ENCODE data around the gene ZNF735.
"Not testable (repeated sequence)": the region's sequence is repeated elsewhere in the genome, so short reads cannot be mapped to it uniquely, and the experiment has no call there.

The ZNF735 gene

GRCh38 chr7:64206903-64207302 lies at the start of gene ZNF735:
TSS of gene ZNF735 (plus strand) at chr7:64207203. CDS start at chr7:64207203, 0 bp downstream.
- DNase-seq (ENCODE audit: low spot score): no peak

GRCh38 chr7:64170974-64171373 lies 36.0 kb upstream of the ZNF735 start:
- DNase-seq (ENCODE audit: low spot score): not testable (repeated sequence)

GRCh38 chr7:64174328-64174727 lies 32.7 kb upstream of the ZNF735 start:
- no peak for DNase-seq (ENCODE audit: low spot score)

- no peak for DNase-seq (ENCODE audit: low spot score)
These were observed 32.1 kb upstream of the ZNF735 start for GRCh38 chr7:64174941-64175340.

GRCh38 chr7:64180989-64181388 lies 26.0 kb upstream of the ZNF735 start:
- DNase-seq (ENCODE audit: low spot score): no peak

- peak; percentile 18 for DNase-seq (ENCODE audit: low spot score)
These were observed 25.4 kb upstream of the ZNF735 start for GRCh38 chr7:64181586-64181985.

GRCh38 chr7:64182036-64182790 lies 24.8 kb upstream of the ZNF735 start:
- peak; percentile 20 for DNase-seq (ENCODE audit: low spot score)

- DNase-seq (ENCODE audit: low spot score): no peak
These were observed 23.8 kb upstream of the ZNF735 start for GRCh38 chr7:64183126-64183742.

- no peak for DNase-seq (ENCODE audit: low spot score)
These were observed 23.1 kb upstream of the ZNF735 start for GRCh38 chr7:64183827-64184372.

GRCh38 chr7:64184376-64184775 lies 22.6 kb upstream of the ZNF735 start:
- no peak for DNase-seq (ENCODE audit: low spot score)

GRCh38 chr7:64187408-64187807 lies 19.6 kb upstream of the ZNF735 start:
- DNase-seq (ENCODE audit: low spot score): no peak

GRCh38 chr7:64192148-64192704 lies 14.8 kb upstream of the ZNF735 start:
- no peak for DNase-seq (ENCODE audit: low spot score)

- DNase-seq (ENCODE audit: low spot score): no peak
These were observed 14.2 kb upstream of the ZNF735 start for GRCh38 chr7:64192775-64193174.

GRCh38 chr7:64219710-64220298 lies 12.8 kb downstream of the ZNF735 start:
- DNase-seq (ENCODE audit: low spot score): not testable (repeated sequence)

- DNase-seq (ENCODE audit: low spot score): no peak
These were observed 16.4 kb downstream of the ZNF735 start for GRCh38 chr7:64223366-64223765.

- DNase-seq (ENCODE audit: low spot score): not testable (repeated sequence)
These were observed 21.2 kb downstream of the ZNF735 start, which contains the start of gene ZNF679 for GRCh38 chr7:64228174-64228573. TSS of gene ZNF679 (plus strand) at chr7:64228474. CDS start at chr7:64249118, 20,644 bp downstream.

- no peak for DNase-seq (ENCODE audit: low spot score)
These were observed 59.4 kb downstream of the ZNF735 start for GRCh38 chr7:64266341-64266919.
